ENCODE measurements around the gene HOMER3. TPM values are rescaled to one million over a fixed set of nuclear protein-coding genes. Genes with fewer than 3 reads are reported as not detected.

Gene HOMER3
- total RNA-seq: 107 and 136 TPM in 2 replicates

DNA sequence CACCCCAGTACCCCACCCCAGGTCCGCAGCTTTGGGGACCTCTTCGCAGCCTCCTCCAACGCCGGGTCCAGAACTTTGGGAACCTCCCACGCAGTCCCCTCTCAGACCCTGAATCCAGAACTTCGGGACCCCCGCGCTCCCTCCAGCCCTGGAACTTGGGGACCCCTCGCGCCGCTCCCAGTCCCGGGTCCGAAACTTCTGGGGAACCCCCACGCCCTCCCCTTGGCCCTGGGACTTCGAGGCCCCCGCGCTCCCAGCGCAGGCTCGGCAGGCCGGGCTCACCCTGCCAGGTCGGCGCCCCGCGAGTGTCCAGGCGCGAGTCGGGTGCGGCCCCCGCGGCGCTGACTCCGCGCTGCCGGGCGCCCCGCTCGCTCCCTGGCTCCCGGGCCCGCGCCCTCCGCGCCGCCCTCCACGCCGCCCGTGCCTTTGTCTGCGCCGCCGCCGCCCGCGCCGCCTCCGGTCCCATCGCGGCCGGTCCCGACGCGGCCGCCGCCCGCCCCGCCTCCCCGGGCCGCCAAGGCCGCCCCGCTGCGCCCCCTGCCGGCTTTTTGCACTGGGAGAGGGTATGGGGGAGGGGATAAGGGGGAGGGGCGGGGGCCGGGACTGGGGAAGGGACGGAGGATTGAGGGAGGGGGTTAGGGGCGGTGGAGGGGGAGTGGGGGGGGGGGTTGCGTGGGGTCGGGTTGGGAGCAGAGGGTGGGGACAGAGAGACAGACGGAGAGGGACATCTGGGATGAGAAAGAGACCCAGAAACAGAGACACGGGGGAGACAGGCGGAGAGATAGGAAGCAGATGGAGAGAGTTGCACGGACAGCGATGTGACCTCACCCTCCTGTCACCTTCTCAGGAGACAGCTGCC is at the start of gene HOMER3:
Gene HOMER3, minus strand, starts transcription at position 449 of the 859 bp plus-strand sequence. CDS start 2,235 bp downstream, outside the sequence.

DNA sequence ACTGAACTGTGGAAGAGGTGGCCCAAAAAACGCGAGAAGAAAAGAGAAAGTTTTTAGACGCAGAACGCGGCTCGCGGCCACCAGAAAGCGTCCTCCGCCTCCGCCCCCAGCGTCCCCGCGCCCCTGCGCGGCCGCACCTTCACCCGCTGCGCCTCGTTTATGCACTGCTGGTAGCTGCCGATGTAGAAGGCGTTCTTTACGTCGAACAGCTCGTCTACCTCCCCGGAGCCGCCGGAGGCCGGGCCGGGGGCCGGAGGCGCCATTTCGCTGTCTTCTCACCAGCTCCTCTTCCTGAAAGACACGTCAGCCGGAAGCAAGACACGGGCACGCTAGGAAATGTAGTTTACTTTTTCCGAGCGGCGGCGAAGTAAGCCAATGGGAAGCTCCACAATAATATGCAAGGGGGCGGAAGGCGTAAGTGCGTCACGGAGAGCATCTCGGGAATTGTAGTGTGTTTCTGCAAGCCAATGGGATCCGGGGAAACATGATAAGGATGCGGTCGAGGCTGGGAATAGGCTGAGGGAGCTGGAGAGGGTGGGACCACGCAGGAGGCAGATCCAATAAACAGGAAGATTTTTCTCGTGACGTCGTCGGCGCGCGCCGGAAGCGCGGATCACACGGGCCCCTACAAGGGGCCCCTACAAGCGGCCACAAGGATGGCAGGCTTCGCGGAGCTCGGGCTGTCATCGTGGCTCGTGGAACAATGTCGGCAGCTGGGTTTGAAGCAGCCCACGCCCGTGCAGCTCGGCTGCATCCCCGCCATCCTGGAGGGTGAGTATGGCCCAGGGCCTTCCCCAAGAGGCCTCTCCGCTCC is 21.7 kb downstream of the HOMER3 start, which contains the start of the genes COPE and DDX49:
Gene COPE, minus strand, starts transcription at position 302 of the 814 bp plus-strand sequence. Its CDS starts 39 bp downstream, at position 263.
Gene DDX49, plus strand, starts transcription at position 630 of the 814 bp plus-strand sequence. Its CDS starts 27 bp downstream, at position 657.

DNA sequence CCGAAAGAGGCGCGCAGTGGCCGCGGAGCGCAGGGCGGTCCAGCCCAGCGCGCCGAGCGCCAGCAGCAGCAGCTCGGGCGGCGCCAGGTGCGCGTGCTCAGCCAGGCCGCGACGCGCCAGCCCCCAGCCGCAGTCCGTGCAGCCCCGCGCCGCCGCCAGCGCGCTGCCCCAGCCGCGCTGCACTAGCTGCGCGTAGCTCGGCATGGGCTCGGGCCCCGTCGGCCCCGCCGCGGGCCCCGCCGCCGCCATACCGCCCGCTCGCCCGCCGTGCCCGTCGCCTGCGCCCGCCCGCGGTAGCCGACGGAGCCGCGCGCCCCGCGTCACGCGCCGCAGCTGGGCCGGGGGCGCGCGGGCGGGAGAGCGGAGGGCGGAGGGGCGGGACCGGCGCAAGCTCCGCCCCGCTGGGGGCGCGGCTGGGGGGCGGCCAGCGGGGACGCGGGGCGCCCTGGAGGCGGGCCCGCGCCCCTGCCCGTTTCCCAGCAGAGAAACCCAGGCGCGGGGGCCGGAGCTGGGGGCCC is 45.1 kb downstream of the HOMER3 start, which contains the start of gene CERS1:
Gene CERS1, minus strand, starts transcription at position 335 of the 518 bp plus-strand sequence. Its CDS starts 86 bp downstream, at position 249.

Other genes with a start within 250 kb of the HOMER3 start
- gene COMP, start 149.9 kb downstream of the HOMER3 start, total RNA-seq: 0.32 and 0.49 TPM in 2 replicates
- gene UPF1, start 109.3 kb downstream of the HOMER3 start, total RNA-seq: 61.6 and 84.5 TPM in 2 replicates
- 0.49 and 0.65 TPM in 2 replicates for gene CERS1, start 45.1 kb downstream of the HOMER3 start, total RNA-seq
- 182 and 238 TPM in 2 replicates for gene COPE, start 21.8 kb downstream of the HOMER3 start, total RNA-seq
- 42.8 and 44.3 TPM in 2 replicates for gene DDX49, start 21.5 kb downstream of the HOMER3 start, total RNA-seq
- 39.1 and 42.2 TPM in 2 replicates for gene SUGP2, start 92.3 kb upstream of the HOMER3 start, total RNA-seq
- 37.9 and 38.0 TPM in 2 replicates for gene ARMC6, start 92.4 kb upstream of the HOMER3 start, total RNA-seq
- 8.9 and 12.8 TPM in 2 replicates for gene SLC25A42, start 122.8 kb upstream of the HOMER3 start, total RNA-seq
- gene TMEM161A, start 197.3 kb upstream of the HOMER3 start, total RNA-seq: 14.3 and 15.3 TPM in 2 replicates
- not detected in 2 replicates for gene MEF2B, start 229.0 kb upstream of the HOMER3 start, total RNA-seq